H1 (cell line): Measurements from ENCODE around the gene MDFI. TPM values are rescaled to one million over a fixed set of nuclear protein-coding genes. Genes with fewer than 3 reads are reported as not detected.

Experiments
- CTCF ChIA-PET: fragments of 300-600 bp; sonication (Branson Sonifier 250); formaldehyde crosslinking; loops from one replicate; lab custom pipeline; 2021; ENCODE audit not compliant: partially characterized antibody; lab: Charles Lee
- POLR2A ChIA-PET: fragments of 300-600 bp; sonication (Branson Sonifier 250); formaldehyde crosslinking; loops from one replicate; lab custom pipeline; 2021; ENCODE audit warnings: inconsistent platforms; ENCODE audit not compliant: partially characterized antibody; lab: Charles Lee
- DNase-seq, 2 experiments: peaks; one replicate each; pipeline versions ENCODE4 v3.0.0 to v3.0.0-alpha.2; 2010 to 2022; ENCODE audit warnings: low spot score in 2 of 2, low read depth in 1 of 2, mixed read lengths in 1 of 2
- FAIRE-seq: peaks from 2 replicates; lab custom pipeline; 2011; peaks lifted over from hg19 to GRCh38; lab: Jason Lieb, UNC
- H2AFZ ChIP-seq: 2 replicates; pipeline ENCODE4 v1.8.1; 2012; ENCODE audit warnings: low read length, inconsistent platforms
- H2AK5ac ChIP-seq: 2 replicates; pipeline ENCODE4 v1.6.1; 2013; ENCODE audit warnings: low read depth, low read length
- H2BK120ac ChIP-seq: replicated peaks from 2 replicates; pipeline ENCODE3; 2013; ENCODE audit warnings: low read depth, low read length, inconsistent platforms
- H2BK12ac ChIP-seq: 2 replicates; pipeline ENCODE4 v1.6.1; 2013; ENCODE audit warnings: low read depth, low read length
- H2BK15ac ChIP-seq: 2 replicates; pipeline ENCODE4 v1.6.1; 2013; ENCODE audit warnings: low read length
- H2BK20ac ChIP-seq: 2 replicates; pipeline ENCODE4 v1.6.1; 2013; ENCODE audit warnings: low read length
- H2BK5ac ChIP-seq: 2 replicates; pipeline ENCODE4 v1.6.1; 2013; ENCODE audit warnings: low read depth, low read length
- H3K14ac ChIP-seq: 2 replicates; pipeline ENCODE4 v1.6.1; 2013; ENCODE audit warnings: inconsistent platforms; ENCODE audit not compliant: insufficient read length
- H3K18ac ChIP-seq: 2 replicates; pipeline ENCODE4 v1.6.1; 2013; ENCODE audit warnings: low read length; ENCODE audit errors: extremely low read depth
- H3K23ac ChIP-seq: 2 replicates; pipeline ENCODE4 v1.6.1; 2013; ENCODE audit warnings: inconsistent platforms; ENCODE audit not compliant: insufficient read length
- H3K23me2 ChIP-seq: 2 replicates; pipeline ENCODE4 v1.6.1; 2013; ENCODE audit warnings: low read depth, low read length
- H3K27ac ChIP-seq: 2 replicates; pipeline ENCODE4 v1.6.1; 2011; ENCODE audit warnings: low read depth, low read length, inconsistent platforms
- H3K27me3 ChIP-seq, 4 experiments: replicated peaks in 1 of 4; 1 replicate in 1 of 4; 2 replicates in 3 of 4; pipeline versions ENCODE4 v1.6.1 to v1.8.1; 2011 to 2013; ENCODE audit warnings: low read length in 3 of 4, mild to moderate bottlenecking in 3 of 4, inconsistent platforms in 2 of 4, mixed read lengths in 2 of 4, moderate library complexity in 1 of 4; ENCODE audit not compliant: control insufficient read depth in 3 of 4, insufficient read depth in 3 of 4; ENCODE audit errors: extremely low read depth in 1 of 4
- H3K36me3 ChIP-seq, 4 experiments: 2 replicates each; pipeline versions ENCODE4 v1.6.1 to v1.8.1; 2011 to 2013; ENCODE audit warnings: mild to moderate bottlenecking in 4 of 4, low read length in 3 of 4, moderate library complexity in 2 of 4, control low read depth in 1 of 4, inconsistent platforms in 1 of 4; ENCODE audit not compliant: insufficient read depth in 4 of 4, control insufficient read depth in 2 of 4
- H3K4ac ChIP-seq: replicated peaks from 2 replicates; pipeline ENCODE3; 2013; ENCODE audit warnings: low read length, low read depth, mixed read lengths, inconsistent platforms; ENCODE audit not compliant: insufficient read length
- H3K4me1 ChIP-seq, 4 experiments: replicated peaks in 1 of 4; 1 replicate in 1 of 4; 2 replicates in 3 of 4; pipeline versions ENCODE4 v1.6.1 to v1.8.1; 2011 to 2013; ENCODE audit warnings: low read length in 3 of 4, inconsistent platforms in 2 of 4, mixed read lengths in 1 of 4; ENCODE audit not compliant: insufficient read depth in 4 of 4, control insufficient read depth in 3 of 4
- H3K4me2 ChIP-seq, 2 experiments: 2 replicates each; pipeline versions ENCODE4 v1.6.1 to v1.8.1; 2011 to 2013; ENCODE audit warnings: low read depth in 2 of 2, low read length in 2 of 2, control low read depth in 1 of 2, inconsistent platforms in 1 of 2, mild to moderate bottlenecking in 1 of 2; ENCODE audit not compliant: insufficient read depth in 1 of 2
- H3K4me3 ChIP-seq, 4 experiments: fragments of 200-600, 300-600 bp in 1 of 4; sonication (generic), shearing (Covaris generic), sonication (Bioruptor Twin) in 1 of 4; 2 replicates each; pipeline versions ENCODE4 v1.5.1 to v1.8.1; 2011 to 2016; ENCODE audit warnings: low read length in 4 of 4, low read depth in 3 of 4, control low read depth in 2 of 4, inconsistent platforms in 2 of 4, mild to moderate bottlenecking in 2 of 4, mixed read lengths in 1 of 4, moderate library complexity in 1 of 4; ENCODE audit not compliant: insufficient read depth in 2 of 4; ENCODE audit errors: extremely low read depth in 1 of 4
- H3K56ac ChIP-seq: replicated peaks from 2 replicates; pipeline ENCODE3; 2013; ENCODE audit warnings: low read depth, mild to moderate bottlenecking, mixed read lengths, low read length, inconsistent platforms; ENCODE audit not compliant: insufficient read length
- H3K79me1 ChIP-seq: 2 replicates; pipeline ENCODE4 v1.6.1; 2013; ENCODE audit warnings: low read depth, low read length, control low read depth
- H3K79me2 ChIP-seq, 2 experiments: 2 replicates each; pipeline versions ENCODE4 v1.6.1 to v1.8.1; 2012 to 2013; ENCODE audit warnings: low read length in 2 of 2, mild to moderate bottlenecking in 2 of 2, inconsistent platforms in 1 of 2; ENCODE audit not compliant: insufficient read depth in 2 of 2, control insufficient read depth in 1 of 2
- H3K9ac ChIP-seq, 4 experiments: replicated peaks in 1 of 4; 1 replicate in 1 of 4; 2 replicates in 3 of 4; pipeline versions ENCODE4 v1.6.1 to v1.8.1; 2011 to 2013; ENCODE audit warnings: low read depth in 3 of 4, low read length in 3 of 4, control low read depth in 2 of 4, mild to moderate bottlenecking in 2 of 4, moderate library complexity in 2 of 4, inconsistent platforms in 1 of 4; ENCODE audit errors: extremely low read depth in 1 of 4
- H3K9me3 ChIP-seq, 2 experiments: 2 replicates each; pipeline versions ENCODE4 v1.6.1 to v1.8.1; 2012 to 2013; ENCODE audit warnings: mild to moderate bottlenecking in 2 of 2, moderate library complexity in 2 of 2, control low read depth in 1 of 2, inconsistent platforms in 1 of 2, low read depth in 1 of 2, low read length in 1 of 2, mixed read lengths in 1 of 2; ENCODE audit not compliant: insufficient read depth in 2 of 2
- H4K20me1 ChIP-seq, 2 experiments: replicated peaks in 1 of 2; 2 replicates each; pipeline versions ENCODE3 to v1.8.1; 2011 to 2013; ENCODE audit warnings: inconsistent platforms in 2 of 2, low read length in 2 of 2, mild to moderate bottlenecking in 1 of 2; ENCODE audit not compliant: insufficient read depth in 2 of 2, control insufficient read depth in 1 of 2
- H4K5ac ChIP-seq: 2 replicates; pipeline ENCODE4 v1.6.1; 2013; ENCODE audit warnings: low read length, low read depth, mixed read lengths, inconsistent platforms; ENCODE audit not compliant: insufficient read length
- H4K8ac ChIP-seq: 2 replicates; pipeline ENCODE4 v1.8.0; 2013; ENCODE audit warnings: mild to moderate bottlenecking, moderate library complexity, low read length, inconsistent platforms; ENCODE audit not compliant: insufficient read depth; ENCODE audit errors: extremely low read depth
- H4K91ac ChIP-seq: replicated peaks from 2 replicates; pipeline ENCODE3; 2013; ENCODE audit warnings: low read length, mixed read lengths, inconsistent platforms; ENCODE audit not compliant: insufficient read length
- GTF2F1 ChIP-seq: IDR thresholded peaks from 2 replicates; pipeline ENCODE4 v1.6.1; 2012; ENCODE audit warnings: low read depth, low read length, improper control_type of control experiment, borderline replicate concordance
- HDAC6 ChIP-seq: IDR thresholded peaks from one replicate; pipeline ENCODE4 v1.7.1; 2012; ENCODE audit warnings: low read depth, mild to moderate bottlenecking, inconsistent platforms, low read length, moderate library complexity
- JUN ChIP-seq: IDR thresholded peaks from 2 replicates; pipeline ENCODE4 v1.6.1; 2011; ENCODE audit warnings: low read depth, mild to moderate bottlenecking, improper control_type of control experiment, low read length
- SP4 ChIP-seq: IDR thresholded peaks from 2 replicates; pipeline ENCODE4 v1.6.1; 2012; ENCODE audit warnings: low read length, inconsistent platforms
- WGBS, 2 experiments: shearing (Covaris generic) in 1 of 2; methylation state at CpG; one replicate each; pipeline versions ENCODE4 v1.1.6 to v1.1.7; 2013 to 2015; ENCODE audit warnings: low lambda C conversion rate in 2 of 2, mixed read lengths in 2 of 2, inconsistent platforms in 1 of 2, low coverage in 1 of 2, missing lambda C conversion rate in 1 of 2; ENCODE audit not compliant: insufficient replicate concordance in 2 of 2, insufficient coverage in 1 of 2, insufficient read length in 1 of 2; ENCODE audit errors: extremely low coverage in 1 of 2, missing lambda C conversion rate in 1 of 2; 5-methylcytosine and 5-hydroxymethylcytosine counted together
- polyA plus RNA-seq, 7 experiments: library from polyadenylated mRNA; depleted of rRNA in 3 of 7; stranded (reverse) in 5 of 7; unstranded in 2 of 7; fragments of >200 nt in 5 of 7; fragments of 200-250 nt in 2 of 7; gene quantifications; 1 replicate in 5 of 7; 2 replicates in 1 of 7; 4 replicates in 1 of 7; pipeline versions ENCODE4 v1.2.1 to v1.2.3, GENCODE V29; 2011 to 2013; ENCODE audit warnings: missing spikeins in 2 of 7, mixed read lengths in 2 of 7
- total RNA-seq: library from RNA; stranded (reverse); fragmentation: NEBNext Ultra II Directional; extraction: Animal tissue kit (Norgen Biotek cat#: 25700); gene quantifications from 2 replicates; pipeline ENCODE4 v1.2.1, GENCODE V29; 2021

Gene MDFI
- total and polyA plus RNA-seq, 2 of the 8 experiments (the other 6 are each of a cell fraction or from before 2014, with no cell fraction given), result 41.0 to 65.6 TPM

GRCh38 chr6:41597246-41598000 is 40.8 kb upstream of the MDFI start:
- H2AK5ac ChIP-seq, result peak overlapping the region; percentile 24; the same call in 1 of the 2 replicates
- no peak overlapping the region for H3K4me3 ChIP-seq
- H3K4ac ChIP-seq, result no peak overlapping the region
- H3K79me2 ChIP-seq, result no peaks in the 10 kb centered on the region
- H3K23ac ChIP-seq, result no peak overlapping the region
- H3K27ac ChIP-seq, result no peak overlapping the region
- H2BK5ac ChIP-seq, result 0 out of 2 replicates have a peak overlapping the region, but pooled peaks have one; percentile 63
- no peaks in the 10 kb centered on the region for H3K27me3 ChIP-seq
- no peaks in the 10 kb centered on the region for H3K79me1 ChIP-seq
- POLR2A ChIA-PET, result interaction anchor here (0.6 to 1.2 kb wide), 6 partner anchors 12 to 197 kb away, joined by 3 to 4 read pairs (median 3); no protein-coding TSS in a partner anchor
- H2BK20ac ChIP-seq, result no peak overlapping the region
- peaks cover 0 to 2% of the 10 kb centered on the region in 2 experiments for H4K20me1 ChIP-seq
- peaks cover 0 to 27% (median 16%) of the 10 kb centered on the region in 4 experiments; a peak in 6 of 7 replicates for H3K4me1 ChIP-seq
- no peak overlapping the region for H4K91ac ChIP-seq
- no peak overlapping the region for H3K14ac ChIP-seq
- H3K9me3 ChIP-seq, result no peaks in the 10 kb centered on the region
- no peaks in the 10 kb centered on the region for H3K36me3 ChIP-seq
- CTCF ChIA-PET, result interaction anchor here (0.6 to 27.7 kb wide), 16 partner anchors 8 to 227 kb away, joined by 3 to 361 read pairs (median 6); no protein-coding TSS in a partner anchor
- no peak overlapping the region for H3K4me2 ChIP-seq
- H3K18ac ChIP-seq, result no peak overlapping the region; the same call in none of the 2 replicates
- H2AFZ ChIP-seq, result no peak overlapping the region
- WGBS, 2 experiments, result 83% methylated on average over 11 of the region's 19 CpGs; no CpG with 5 or more reads in 1 of the 2 experiments
- no peak overlapping the region for H3K56ac ChIP-seq
- FAIRE-seq, result no peak
- no peak overlapping the region for H4K5ac ChIP-seq
- H2BK15ac ChIP-seq, result no peak overlapping the region
- no peak overlapping the region for H2BK12ac ChIP-seq
- H2BK120ac ChIP-seq, result no peak overlapping the region
- no peak for DNase-seq
- no peaks in the 10 kb centered on the region for H3K23me2 ChIP-seq
- no peak overlapping the region for H3K9ac ChIP-seq
- H4K8ac ChIP-seq, result no peak overlapping the region
- TF ChIP-seq JUN, result no peak
- TF ChIP-seq SP4, result no peak
- TF ChIP-seq GTF2F1, result no peak
- TF ChIP-seq HDAC6, result no peak
